Measurements from ENCODE around the gene DYSF.
"Not testable (repeated sequence)": the region's sequence is repeated elsewhere in the genome, so short reads cannot be mapped to it uniquely, and the experiment has no call there.

The DYSF gene

DNA sequence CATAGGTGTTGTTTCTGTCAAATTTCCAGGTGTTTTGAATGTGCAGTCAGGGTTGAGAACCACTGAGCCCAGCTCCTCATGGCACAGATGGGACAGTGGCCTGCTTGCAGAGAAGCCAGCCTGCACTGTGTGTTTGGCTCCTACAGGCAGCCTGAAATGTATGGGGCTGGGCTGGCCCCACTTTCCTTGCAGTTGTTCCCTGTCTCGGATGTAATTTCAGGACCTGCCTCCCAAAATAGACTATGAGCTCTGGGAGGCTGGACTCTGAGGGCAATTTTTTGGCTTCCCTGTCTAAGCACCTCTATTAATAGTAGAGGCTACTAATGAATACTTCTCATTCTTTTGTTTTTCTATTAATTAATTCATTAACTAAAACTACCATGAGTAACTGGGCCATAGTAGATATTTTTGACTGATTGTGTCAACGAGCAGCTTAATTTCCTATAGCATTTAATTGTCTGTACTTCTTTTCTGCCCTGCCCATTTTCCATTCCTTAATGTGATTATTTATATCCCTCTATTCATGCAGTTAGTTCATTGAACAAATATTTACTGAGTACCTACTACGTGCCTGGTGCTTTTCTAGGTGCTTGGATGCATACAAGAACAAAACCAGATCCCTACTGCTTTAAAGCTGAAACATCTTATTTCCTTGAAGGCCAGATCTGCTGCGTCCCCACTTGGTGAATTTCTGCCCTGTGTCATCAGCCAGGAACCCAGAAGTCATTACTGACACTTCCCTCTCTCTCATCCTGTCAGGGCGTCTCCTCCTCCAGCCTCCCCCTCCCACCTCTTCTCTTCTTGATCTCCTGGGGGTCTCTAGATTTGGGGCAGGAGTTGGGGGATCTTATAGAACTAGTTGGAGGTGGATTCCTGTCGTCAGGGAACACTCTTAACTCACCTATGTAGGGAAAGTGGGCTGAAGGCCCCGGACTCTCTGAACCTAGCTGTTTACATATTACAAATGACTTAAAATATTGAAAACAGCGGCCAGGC, 16.3 kb downstream of the DYSF start:
- in situ Hi-C loops (cut with HindIII; ENCODE audit: low sequenced_read_pairs) = no loop called here

DNA sequence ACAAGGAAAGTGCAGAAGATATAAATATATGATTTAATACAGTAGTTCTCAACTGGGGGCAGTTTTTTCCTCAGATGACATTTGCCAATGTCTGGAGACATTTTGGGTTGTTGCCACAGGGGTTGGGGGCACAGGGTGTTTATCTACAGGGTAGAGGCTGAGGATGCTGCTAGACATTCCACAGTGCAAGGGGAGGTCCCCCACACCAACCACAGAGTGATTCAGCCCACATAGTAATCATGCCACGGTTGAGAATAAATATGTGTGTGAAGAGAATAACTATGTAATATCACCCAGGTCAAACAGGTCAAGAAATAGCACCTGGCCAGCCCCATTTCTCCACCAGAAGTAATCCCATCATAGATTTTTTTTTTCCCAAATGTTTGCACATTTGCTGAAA, 17.9 kb downstream of the DYSF start:
- in situ Hi-C loops (cut with HindIII; ENCODE audit: low sequenced_read_pairs) = no loop called here

DNA sequence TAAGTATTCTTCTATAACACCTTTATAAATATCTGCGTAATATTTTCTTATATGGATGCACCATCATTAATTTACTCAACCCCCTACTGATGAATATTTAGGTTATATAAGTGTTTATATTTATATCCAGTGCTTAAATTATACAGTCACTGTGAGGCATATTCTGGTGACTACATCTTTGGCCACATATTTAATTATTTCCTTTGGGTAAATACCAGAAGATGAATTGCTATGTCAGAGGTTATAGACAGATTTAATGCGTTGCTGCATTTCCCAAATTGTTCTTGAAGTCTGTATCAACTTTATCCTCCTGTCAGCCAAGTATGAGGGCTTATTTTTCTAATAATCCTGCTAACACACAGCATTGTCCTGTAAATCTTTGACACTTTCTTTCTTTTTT, 18.7 kb downstream of the DYSF start:
- in situ Hi-C loops (cut with HindIII; ENCODE audit: low sequenced_read_pairs) = no loop called here

DNA sequence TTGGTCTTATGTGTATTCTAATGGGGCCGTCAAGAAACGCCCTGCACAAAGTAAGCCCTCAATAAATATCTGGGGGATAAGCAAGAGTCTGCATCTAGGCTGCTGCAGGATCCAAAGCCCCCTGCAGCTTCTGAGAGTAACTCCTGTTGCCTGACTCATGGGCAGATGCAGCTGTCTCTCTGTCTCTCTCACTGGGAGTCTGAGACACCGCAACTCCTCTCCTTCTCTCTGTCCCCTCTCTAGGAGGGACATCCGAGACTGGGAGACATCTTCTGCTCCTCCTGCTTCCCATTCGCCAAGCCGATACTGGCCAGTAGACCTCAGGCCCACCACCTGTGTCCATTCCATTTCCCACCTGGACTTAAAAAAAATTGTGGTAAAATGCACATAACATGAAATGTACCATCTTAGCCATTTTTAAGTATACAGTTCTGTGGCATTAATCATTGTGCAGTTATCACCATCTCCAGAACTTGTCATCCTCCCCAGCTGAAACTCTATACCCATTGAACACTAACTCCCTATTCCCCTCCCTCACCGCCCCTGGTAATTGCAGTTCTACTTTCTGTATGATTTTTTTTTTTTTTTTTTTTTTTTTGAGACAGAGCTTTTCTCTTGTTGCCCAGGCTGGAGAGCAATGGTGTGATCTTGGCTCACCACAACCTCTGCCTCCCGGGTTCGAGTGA, 20.1 kb downstream of the DYSF start:
- in situ Hi-C loops (cut with HindIII; ENCODE audit: low sequenced_read_pairs) = no loop called here

DNA sequence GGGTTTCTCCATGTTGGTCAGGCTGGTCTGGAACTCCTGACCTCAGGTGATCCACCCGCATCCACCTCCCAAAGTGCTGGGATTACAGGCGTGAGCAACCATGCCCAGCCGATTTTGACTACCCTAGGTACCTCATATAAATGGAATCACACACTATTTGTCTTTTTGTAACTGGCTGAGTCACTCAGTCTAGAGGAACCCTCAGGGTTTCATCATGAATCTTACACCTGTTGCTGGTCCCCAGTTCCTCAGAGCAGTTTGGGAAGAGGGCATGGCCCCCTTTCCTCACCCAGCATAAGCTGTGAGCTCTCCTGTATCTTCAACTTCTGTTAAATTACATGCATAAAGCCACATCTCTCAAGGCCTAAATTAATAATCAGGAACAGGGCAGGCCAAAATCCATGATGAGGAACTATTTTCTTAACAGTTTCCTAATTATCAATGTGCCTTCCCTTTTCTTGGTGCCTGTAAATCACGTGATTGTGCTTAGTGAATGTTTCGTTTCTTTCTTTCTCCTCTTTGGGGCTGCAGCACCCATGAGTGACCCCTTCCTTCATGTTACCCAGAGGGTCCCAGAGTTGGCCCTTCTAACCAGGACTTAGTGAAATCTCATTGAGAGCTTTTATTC, 20.9 kb downstream of the DYSF start:
- in situ Hi-C loops (cut with HindIII; ENCODE audit: low sequenced_read_pairs) = no loop called here

DNA sequence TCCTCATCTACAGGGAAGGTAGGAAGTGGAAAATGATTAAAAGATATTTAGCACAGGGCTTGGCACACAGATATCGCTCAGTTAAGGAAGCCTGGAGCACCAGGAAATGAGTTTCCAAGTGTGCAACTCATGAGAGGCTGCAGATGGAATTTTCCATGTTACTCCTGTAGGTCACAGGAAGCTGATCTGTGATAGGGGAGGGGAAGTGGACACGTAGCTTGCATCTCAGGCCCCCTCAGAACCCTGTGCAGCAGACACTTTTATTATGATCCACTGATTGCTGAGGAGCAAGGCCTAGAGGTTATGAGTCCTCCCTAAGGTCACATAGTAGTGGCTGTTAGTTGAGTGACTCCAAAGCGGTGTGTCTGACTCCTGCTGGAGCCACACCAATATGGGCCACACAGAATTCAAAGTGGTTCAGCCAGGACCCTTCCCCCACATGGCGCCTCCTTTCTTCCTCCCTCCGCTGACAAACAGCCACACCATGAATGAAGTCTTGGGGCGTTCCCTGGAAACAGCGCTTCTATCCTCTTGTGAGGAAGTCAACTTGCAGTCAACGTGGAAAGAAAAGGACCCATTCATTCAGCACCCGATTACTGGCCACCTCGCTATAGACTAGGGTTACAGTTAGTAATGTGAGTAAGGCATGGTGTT, 21.5 kb downstream of the DYSF start:
- in situ Hi-C loops (cut with HindIII; ENCODE audit: low sequenced_read_pairs) = no loop called here

DNA sequence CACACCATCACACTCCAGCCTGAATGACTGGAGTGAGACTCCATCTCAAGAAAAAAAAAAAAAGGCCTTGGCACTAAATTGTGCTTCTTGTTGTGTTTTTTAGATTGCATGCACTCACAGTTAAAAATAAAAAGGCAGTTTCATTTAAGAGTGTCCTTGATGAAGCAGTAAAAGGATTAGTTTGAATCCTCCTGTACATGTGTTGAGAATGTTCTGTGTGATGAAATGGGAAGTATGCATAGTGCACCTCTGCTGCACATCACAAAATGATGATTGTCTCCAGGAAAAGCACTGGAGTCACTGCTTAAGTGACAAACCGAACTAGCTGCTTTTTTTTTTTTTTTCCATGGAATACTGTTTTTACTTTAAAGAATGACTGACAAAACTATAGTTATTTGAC, 23.1 kb downstream of the DYSF start:
- in situ Hi-C loops (cut with HindIII; ENCODE audit: low sequenced_read_pairs) = no loop called here

DNA sequence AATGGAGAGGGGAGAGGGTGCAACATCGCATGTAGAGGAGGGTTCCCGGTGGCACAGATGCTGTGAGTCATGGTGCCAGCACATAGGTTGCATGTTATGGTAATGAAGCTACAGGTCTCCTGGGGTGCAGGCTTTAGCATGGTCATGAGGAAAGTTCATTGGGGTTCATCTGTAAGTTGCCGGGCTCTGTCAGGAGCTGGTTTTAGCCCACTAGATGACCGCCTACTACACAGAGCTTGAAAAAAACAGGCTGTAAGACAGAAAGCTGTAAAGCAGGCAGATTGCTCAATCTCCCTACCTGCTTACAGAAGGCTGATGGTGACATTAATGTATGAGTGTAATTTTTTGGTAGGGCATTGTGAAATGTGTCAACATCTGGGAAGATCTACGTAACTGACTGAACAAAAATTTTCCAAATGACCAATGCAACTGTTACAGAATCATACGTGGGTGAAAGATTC, 23.9 kb downstream of the DYSF start:
- in situ Hi-C loops (cut with HindIII; ENCODE audit: low sequenced_read_pairs) = no loop called here

DNA sequence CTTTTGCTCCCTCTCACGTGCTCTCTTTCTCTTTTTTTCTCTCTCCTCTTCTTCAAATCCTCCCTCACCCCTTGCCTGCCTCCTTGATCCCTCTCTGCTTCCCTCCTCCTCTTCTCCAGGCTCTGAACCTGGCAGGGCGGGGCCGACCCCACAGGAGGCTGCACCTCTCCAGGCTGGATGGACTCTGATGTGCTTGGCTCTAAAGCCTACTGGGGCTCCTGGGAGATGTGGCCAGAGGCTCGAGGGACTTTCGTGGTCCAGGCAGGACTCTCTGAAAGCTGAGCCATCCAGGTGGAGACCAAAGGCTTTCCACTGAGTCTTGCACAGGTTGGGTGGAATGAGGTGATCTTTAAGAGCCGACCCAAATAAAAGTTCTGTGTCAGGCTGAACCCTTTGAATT, 25.4 kb downstream of the DYSF start:
- in situ Hi-C loops (cut with HindIII; ENCODE audit: low sequenced_read_pairs) = no loop called here

DNA sequence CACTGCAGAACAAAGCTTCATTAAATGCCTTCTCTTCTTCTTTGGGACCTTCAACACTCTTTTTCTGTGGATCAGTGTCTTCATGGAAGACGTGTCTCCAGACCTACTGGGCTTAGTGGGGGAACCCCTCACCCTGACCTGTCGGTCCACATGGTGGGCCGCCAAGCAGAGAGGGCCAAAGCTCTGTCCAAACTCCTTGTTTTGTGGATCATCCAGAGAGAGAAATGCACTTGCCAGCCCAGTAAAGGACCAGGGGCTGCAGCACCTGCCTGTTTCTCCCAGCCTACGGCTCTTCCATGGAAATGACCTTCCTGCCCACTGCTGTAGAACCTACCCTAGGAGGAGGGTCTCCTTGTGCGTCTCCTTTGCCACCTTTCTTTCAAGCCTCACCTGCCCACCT, 25.9 kb downstream of the DYSF start:
- in situ Hi-C loops (cut with HindIII; ENCODE audit: low sequenced_read_pairs) = no loop called here

DNA sequence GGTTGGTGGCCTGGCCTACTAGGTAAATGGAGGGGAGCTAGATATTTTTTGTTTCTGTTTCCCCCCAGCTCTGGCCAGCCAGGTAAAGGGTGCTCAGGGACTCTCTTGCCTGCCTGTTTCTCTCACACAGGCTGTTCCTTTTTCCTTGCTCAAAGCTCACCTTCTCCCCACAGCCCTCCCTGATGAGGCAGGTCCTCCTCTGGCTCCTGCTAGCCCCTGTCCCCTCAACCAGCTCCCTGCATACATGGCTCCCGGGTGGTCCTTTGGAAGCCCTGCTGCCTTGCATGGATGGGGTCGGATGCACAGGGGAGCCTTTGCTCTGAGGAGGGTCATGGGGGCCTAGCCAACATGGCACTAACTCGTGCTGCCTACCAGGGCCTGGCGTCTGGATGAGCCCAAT, 27.8 kb downstream of the DYSF start:
- in situ Hi-C loops (cut with HindIII; ENCODE audit: low sequenced_read_pairs) = no loop called here

DNA sequence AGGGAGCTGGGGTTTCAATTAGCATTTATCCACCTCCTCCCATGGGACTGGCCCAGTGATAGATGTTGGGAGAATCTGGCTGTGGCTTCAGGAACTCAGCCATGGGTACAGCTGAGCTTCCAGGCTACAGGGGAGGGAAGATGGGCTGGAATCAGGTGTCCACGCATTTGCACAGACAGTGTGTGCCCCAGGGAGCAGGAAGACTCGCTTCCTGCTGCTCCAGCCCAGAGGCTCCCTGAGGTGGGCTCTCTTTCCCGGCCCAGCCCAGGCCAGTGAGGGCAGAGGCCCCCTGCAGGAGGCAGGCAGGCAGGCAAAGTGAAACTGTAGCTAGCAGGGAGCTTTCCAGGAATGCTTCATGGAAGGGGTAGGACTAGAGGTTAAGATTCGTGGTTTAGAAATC, 28.7 kb downstream of the DYSF start:
- in situ Hi-C loops (cut with HindIII; ENCODE audit: low sequenced_read_pairs) = no loop called here

DNA sequence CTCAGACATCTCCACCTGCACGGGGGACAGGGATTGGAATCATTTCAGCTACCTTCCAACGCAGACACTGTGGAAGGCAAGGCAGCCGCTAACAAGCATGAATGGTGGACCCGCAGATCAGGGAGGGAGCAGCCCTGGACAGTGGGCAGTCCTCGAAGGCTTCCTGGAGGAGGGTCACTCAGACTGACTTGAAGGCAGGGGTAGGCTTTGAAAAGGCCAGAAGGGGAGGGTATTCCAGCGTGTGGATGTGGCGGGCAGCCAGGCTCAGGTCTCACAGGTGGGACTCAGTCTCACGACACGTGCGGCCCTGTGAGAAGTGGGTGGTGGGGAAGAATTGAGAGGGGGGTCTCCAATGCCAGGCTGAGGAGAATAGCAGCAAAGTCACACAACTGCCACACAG, 29.9 kb downstream of the DYSF start:
- in situ Hi-C loops (cut with HindIII; ENCODE audit: low sequenced_read_pairs) = no loop called here

DNA sequence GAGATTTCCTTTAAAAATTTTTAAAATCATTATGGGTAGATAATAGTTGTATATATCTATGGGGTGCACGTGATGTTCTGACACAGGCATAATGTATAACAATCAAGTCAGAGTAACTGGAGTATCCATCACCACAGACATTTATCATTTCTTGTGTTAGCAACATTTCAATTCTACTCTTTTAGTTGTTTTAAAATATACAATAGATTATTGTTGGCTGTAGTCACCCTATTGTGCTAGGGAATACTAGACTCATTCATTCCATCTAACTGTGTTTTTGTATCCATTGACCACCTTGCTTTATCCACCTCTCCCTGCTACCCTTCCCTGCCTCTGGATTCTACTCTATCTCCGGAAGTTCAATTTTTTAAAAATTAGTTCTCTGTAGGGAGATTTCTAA, 31.0 kb downstream of the DYSF start:
- in situ Hi-C loops (cut with HindIII; ENCODE audit: low sequenced_read_pairs) = no loop called here

DNA sequence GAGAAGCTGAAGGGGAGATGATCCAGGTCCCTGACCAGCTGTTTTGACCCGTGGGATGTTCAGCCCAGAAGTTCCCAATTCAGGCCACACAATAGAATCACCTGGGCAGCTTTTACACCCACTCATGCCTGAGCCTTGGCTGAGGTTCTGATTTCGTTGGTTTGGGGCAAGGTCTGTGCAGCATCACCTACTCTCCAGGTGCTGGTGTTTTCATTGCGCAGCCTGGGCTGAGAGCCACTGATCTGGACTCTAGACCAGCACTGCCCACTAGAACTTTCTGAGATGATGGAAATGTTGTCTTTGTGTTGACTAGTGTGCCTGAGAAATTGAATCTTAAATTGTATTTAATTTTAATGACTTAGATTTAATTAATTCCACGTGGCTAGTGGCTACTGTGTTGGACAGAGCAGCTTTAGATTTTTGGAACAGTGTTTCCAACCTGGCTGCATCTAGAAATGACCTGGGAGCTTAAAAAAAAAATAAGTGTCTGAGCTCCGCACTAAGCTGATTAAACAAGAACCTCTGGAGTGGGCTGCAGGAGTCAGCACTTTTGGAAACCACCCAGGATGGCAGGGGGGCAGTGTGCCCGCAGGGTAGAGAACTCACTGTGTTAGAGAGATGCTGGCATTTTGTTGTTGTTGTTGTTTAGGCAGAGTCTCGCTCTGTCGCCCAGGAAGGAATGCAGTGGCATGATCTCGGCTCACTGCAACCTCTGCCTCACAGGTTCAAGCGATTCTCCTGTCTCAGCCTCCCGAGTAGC, 33.7 kb downstream of the DYSF start:
- in situ Hi-C loops (cut with HindIII; ENCODE audit: low sequenced_read_pairs) = no loop called here

DNA sequence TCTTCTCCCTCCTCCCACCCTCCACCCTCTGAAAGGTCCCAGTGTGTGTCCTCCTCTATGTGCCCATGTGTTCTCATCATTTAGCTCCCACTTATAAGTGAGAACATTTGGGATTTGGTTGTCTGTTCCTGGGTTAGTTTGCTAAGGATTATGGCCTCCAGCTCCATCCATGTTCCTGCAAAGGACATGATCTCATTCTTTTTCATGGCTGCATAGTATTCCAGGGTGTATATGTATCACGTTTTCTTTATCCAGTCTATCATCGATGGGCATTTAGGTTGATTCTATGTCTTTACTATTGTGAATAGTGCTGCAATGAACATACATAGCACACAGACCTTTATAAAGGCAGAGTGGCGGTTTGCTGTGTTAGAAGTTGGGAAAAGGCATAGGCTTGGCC, 38.2 kb downstream of the DYSF start:
- in situ Hi-C loops (cut with HindIII; ENCODE audit: low sequenced_read_pairs) = not testable (repeated sequence)

DNA sequence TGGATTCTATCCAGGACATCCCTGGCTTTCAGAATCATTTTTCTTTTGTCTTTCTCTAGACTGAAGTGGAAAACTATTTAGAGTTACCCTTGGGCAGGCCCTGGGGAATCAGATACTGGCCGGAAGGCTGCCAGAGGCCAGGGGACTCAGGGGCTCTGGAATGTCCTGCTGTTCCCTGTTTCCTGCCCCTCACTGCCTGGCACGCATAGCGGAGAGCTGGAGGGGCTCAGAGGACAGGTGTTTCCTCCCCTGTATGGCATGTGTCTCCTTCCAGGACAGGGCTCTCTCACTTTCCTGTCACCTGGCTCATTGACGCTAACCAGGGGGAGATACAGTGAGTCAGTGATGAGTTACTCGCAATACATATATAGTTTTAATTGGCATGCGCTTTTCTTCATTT, 38.8 kb downstream of the DYSF start:
- in situ Hi-C loops (cut with HindIII; ENCODE audit: low sequenced_read_pairs) = no loop called here

DNA sequence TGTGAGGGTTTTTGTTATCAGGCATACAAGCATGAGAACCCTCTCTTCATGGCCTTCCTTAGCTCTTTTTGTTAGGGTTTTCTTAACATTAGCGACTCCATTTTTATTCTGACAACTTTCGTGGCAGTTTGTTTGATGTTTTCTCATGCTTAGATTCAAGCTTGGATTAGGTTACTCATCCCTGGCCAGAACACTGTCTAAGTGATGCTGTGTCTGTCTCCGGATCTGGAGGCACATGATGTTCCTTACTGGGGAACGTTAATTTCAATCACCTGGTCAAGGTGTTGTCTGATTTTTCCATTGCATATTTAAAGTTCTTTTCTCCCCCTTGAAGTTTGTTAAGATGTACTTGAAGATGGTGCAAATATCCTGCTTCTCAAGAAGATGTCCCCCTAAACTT, 40.7 kb downstream of the DYSF start:
- in situ Hi-C loops (cut with HindIII; ENCODE audit: low sequenced_read_pairs) = no loop called here

DNA sequence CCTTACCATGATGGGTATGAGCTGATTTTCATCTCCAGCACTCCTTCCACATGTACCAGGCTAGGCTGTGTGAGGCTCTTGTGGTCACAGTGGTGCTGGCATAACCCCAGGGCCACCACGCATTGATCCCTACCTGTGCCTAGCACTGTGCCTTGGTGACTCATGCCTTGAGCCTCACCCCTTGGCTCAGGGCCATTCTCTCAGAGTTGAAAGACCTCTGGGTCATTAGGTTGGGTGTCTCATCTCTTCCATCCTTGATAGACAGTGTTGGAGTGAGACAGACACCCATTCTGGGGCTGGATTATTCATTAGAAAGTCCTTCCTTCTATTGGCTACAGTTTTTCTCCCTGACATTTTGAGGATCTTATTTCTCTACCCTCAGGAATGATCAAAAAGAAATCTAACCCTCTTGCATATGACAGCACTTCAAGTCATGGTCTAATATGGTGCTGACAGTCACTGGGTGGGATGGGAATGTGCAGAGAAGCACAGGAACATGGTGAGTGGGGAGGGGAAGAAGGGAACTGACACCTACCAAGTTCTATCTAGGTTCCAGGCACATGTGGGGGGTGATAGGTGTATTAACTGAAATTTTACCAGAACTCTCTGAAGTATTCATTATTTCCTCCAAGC, 41.3 kb downstream of the DYSF start:
- in situ Hi-C loops (cut with HindIII; ENCODE audit: low sequenced_read_pairs) = no loop called here

DNA sequence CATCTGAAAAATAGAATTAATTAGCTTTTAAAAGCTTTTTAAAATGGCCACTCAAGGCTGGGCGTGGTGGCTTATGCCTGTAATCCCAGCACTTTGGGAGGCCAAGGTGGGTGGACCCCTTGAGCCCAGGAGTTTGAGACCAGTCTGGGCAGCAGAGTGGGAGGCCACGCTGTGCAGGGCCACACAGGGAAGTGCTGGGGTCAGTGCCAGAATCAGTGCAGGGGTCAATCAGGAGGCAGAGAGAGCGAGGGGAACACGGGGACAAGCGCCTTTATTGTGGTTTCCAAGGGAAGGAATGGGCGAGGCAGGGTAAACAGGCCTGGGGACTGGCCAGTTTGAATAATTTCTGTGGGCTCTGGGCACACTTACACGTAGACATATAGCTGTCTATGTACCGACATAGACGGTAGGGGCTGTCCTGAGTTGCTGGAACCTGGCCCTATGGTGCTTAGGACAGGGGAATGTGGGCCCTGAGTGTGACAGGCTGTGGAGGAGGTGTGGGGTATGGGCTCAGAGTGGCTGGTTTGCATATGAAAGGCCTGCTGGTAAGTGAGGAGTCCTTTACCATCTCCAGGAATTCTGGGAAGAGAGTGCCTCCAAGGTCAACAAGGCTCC, 42.9 kb downstream of the DYSF start:
- in situ Hi-C loops (cut with HindIII; ENCODE audit: low sequenced_read_pairs) = no loop called here
